ENCODE data around the gene NIPAL3. TPM values are rescaled to one million over a fixed set of nuclear protein-coding genes. Genes with fewer than 3 reads are reported as not detected.

The NIPAL3 gene
- total and polyA plus RNA-seq, 8 donors: 13.8 to 41.1 (median 14.5) TPM

DNA sequence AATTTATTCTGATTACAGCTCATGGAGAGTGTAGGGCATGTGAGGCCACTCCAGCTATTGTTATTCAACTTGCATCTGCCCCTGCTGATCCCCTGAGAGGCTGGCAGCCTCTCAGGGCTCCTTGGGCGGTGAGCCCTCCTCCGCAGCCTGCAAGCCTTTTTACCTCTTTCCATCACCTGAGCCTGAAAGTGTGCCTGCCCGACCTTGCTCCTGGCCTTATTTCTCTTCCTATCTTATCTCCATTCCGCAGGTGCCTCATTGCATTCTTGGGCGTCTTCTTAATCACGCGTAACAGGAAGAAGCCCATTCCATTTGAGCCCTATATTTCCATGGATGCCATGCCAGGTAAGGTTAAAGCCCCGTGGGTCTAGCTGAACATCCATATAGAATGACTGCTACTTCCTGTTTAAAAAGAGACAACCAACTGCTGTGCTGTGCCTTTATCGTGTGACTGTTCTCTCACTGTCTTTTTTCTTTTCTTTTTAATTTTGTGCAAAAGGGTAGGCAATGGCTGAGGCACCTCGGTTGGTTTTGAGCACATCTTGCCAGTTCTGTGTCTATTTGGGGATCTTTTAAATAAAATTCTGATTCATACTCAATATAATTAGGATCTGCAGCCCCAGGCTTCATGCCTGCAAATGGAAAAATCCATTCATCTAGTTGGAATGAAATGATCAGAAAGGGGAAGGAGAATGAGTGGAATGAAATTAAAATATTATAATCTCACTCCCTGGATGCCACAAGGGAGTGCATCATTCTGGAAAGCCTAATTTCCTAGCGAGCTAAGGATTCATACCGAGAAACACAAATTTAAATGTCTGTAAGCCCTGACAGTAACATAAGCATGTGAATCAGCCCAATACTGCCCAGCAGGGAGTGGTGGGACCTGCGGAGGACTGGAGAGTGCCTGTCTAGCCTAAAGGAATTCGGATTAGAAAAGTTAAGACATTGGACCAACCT, 48.5 kb downstream of the NIPAL3 start:
- no peak for TF ChIP-seq CTCF (IDR thresholded peaks at IDR 0.05)
- no peaks in the 10 kb centered on the region for H3K9me3 ChIP-seq
- DNase-seq: no peak
- H3K4me1 ChIP-seq: no peaks in the 10 kb centered on the region
- no peaks in the 10 kb centered on the region for H3K27me3 ChIP-seq
- no peak for ATAC-seq
- H3K4me3 ChIP-seq: no peak overlapping the region
- H3K36me3 ChIP-seq: peaks cover 0 to 65% of the 10 kb centered on the region in 2 donors
- intact Hi-C loops (cut with DNase I): no loop called here
- H3K27ac ChIP-seq: no peak overlapping the region

GRCh38 chr1:24465099-24465498, 49.5 kb downstream of the NIPAL3 start:
- H3K9me3 ChIP-seq: no peaks in the 10 kb centered on the region
- intact Hi-C loops (cut with DNase I): no loop called here
- H3K27me3 ChIP-seq: no peaks in the 10 kb centered on the region
- peaks cover 0 to 56% of the 10 kb centered on the region in 2 donors for H3K36me3 ChIP-seq
- no peak overlapping the region for H3K27ac ChIP-seq
- no peak for TF ChIP-seq CTCF (IDR thresholded peaks at IDR 0.05)
- peak; percentile 26 for ATAC-seq
- H3K4me1 ChIP-seq: no peaks in the 10 kb centered on the region
- DNase-seq: no peak
- no peak overlapping the region for H3K4me3 ChIP-seq

DNA sequence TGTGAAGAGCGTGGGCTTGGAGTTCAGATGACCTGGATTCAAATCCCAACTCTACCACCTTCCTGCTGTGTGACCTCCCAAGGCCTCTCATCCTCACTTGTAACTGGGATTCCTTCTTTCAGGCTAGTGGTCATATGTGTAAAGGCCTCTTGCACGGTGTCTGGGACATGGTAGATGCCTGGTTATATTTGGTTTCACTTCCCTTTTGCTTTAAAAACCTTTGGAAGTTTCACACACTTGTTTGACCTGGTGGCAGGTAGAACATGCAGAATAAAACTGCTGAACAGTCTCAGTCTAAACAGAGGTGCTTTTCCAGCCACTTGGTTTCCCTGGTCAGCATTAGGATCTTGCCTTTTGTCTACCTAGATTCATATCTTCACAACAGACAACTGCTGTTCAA, 50.0 kb downstream of the NIPAL3 start:
- Histone ChIP-seq H3K27me3 (no peaks in the 10 kb centered on the region), H3K36me3 (peaks cover 0 to 51% of the 10 kb centered on the region in 2 donors), H3K27ac (no peak overlapping the region), H3K9me3 (no peaks in the 10 kb centered on the region), H3K4me1 (no peaks in the 10 kb centered on the region), H3K4me3 (no peak overlapping the region)
- intact Hi-C loops (cut with DNase I): no loop called here
- ATAC-seq: peak; percentile 51
- no peak for DNase-seq
- no peak for TF ChIP-seq CTCF (IDR thresholded peaks at IDR 0.05)

DNA sequence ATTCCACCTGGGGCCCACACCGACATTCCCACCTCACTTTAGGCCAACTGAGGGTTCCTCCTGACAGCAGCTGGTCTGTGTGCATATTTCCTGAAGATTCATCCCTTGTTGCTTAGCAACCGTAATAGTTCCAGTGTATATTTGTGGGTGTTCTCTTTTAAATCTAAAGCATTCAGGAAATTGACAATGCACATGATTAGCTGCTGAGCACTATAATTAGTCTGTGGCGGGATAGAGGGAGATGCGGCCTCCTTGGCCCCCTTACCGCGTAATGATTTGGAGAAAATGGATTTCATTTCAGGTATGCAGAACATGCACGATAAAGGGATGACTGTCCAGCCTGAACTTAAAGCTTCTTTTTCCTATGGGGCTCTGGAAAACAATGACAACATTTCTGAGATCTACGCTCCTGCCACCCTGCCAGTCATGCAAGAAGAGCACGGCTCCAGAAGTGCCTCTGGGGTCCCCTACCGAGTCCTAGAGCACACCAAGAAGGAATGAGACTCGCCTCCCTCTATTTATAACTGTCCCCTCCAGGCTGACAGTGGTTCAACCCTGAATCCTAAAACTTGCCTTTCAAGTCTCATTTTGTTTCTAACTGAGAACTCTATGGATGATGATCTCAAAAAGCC, 53.2 kb downstream of the NIPAL3 start:
- H3K4me1 ChIP-seq: no peaks in the 10 kb centered on the region
- intact Hi-C loops (cut with DNase I): no loop called here
- H3K27me3 ChIP-seq: no peaks in the 10 kb centered on the region
- TF ChIP-seq CTCF (IDR thresholded peaks at IDR 0.05): no peak
- H3K9me3 ChIP-seq: no peaks in the 10 kb centered on the region
- ATAC-seq: no peak
- no peak for DNase-seq
- peaks cover 0 to 32% of the 10 kb centered on the region in 2 donors for H3K36me3 ChIP-seq
- H3K27ac ChIP-seq: no peak overlapping the region
- H3K4me3 ChIP-seq: no peak overlapping the region

- no peak for TF ChIP-seq CTCF (IDR thresholded peaks at IDR 0.05)
- no peak overlapping the region for H3K4me3 ChIP-seq
- ATAC-seq: no peak
- intact Hi-C loops (cut with DNase I): no loop called here
- no peak for DNase-seq
- H3K27ac ChIP-seq: no peak overlapping the region
- H3K36me3 ChIP-seq: peaks cover 0 to 20% of the 10 kb centered on the region in 2 donors
- no peaks in the 10 kb centered on the region for H3K4me1 ChIP-seq
- H3K9me3 ChIP-seq: no peaks in the 10 kb centered on the region
- no peaks in the 10 kb centered on the region for H3K27me3 ChIP-seq
These were observed 55.0 kb downstream of the NIPAL3 start for GRCh38 chr1:24470592-24470991.

Measured in left lung (tissue), 10 donors.